GM19193 (cell line): Measurements from ENCODE around the gene ATP11C.

ENCODE experiments used
- POLR2A ChIP-seq: IDR thresholded peaks from 4 replicates; pipeline ENCODE4 v1.6.1; 2011; ENCODE audit not compliant: insufficient read depth, insufficient read length; ENCODE audit errors: extremely low read depth

ATP11C gene

GRCh38 chrX:139736151-139736550 lies 196.7 kb downstream of the ATP11C start:
- TF ChIP-seq POLR2A = no peak

DNA sequence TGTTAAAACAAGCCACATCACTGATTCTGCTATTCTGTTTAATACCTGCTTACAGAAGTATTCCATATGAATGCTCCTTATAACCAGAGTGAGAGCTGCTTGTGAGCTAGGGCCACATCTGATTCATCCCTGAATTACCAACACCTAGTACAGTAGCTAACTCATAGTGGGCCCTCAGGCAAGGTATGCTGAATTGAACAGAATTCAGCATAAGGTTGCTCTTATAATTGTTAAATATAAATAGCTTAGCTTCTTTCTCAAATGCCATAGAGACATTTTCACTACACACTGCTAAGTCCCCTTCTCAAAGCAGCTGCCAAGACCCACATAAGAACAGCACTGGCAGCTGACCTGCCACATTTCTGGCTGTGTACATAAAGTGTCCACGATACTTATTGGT lies 197.9 kb downstream of the ATP11C start:
- no peak for TF ChIP-seq POLR2A

- TF ChIP-seq POLR2A = no peak
Measured at GRCh38 chrX:139725720-139726119, 207.1 kb downstream of the ATP11C start.

GRCh38 chrX:139724626-139725025 lies 208.2 kb downstream of the ATP11C start:
- no peak for TF ChIP-seq POLR2A

DNA sequence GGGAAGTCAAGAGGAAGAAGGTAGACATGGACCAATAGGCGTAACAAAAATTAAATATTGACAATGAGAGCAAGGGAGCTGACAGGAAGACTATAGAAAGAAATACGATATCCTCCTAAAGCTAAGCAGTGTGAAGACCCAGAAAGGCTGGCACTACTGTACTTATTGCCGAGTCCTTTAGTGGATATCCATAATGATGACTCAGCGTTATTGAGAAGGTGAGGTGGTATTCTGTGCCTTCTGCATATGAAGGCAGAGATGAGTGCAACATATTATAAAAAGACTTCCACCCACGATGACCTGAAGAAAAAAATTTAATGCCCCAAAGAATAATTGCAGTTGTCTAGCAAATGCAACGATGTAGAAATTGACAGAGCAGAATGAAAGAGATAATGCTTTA lies 211.9 kb downstream of the ATP11C start:
- TF ChIP-seq POLR2A = no peak

- no peak for TF ChIP-seq POLR2A
Measured at GRCh38 chrX:139720136-139720535, 212.7 kb downstream of the ATP11C start.

DNA sequence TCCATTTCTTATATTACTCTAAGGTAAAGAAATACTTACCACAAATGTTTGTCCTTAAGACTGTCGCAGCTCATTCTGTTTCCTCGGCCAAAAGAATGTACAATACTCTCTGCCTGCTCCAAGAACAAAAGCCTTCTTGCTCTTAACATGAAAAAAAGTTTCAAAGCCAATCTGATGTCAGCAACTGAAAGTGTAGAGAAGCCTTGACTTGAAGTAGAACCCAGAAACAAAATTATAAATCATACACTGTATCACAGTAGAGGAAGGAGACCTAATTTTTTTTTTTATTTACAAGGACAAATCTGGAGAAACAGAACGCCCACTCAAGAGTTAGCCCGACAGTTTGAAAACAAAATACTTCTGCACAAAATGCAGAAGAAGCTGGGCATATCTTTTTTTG lies 224.8 kb downstream of the ATP11C start, which contains the start of gene MCF2:
TSS of gene MCF2 (minus strand) at position 101 of the 400 bp plus-strand sequence. CDS start 56,423 bp downstream, outside the sequence.
- TF ChIP-seq POLR2A = no peak

GRCh38 chrX:139702658-139703057 lies 230.2 kb downstream of the ATP11C start:
- TF ChIP-seq POLR2A = no peak

DNA sequence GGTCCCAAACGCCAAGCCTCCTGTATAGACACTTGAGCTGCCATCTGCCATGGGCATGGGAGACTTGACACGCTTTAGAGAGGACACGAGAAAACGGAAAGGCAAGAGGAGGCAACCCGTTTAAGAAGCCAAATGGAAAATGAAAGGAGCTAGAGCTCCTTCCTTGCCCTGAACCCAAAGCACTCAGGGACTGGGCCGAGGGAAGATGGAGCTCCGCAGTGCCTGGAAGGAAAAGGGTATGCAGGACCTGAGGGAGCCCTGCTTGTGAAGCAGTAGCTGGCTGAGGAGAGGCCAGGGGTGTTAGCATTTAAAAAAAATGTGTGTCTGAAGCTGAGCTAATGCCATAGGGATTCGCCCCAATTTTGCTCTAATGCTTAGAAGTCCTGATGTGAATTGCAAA lies 239.9 kb downstream of the ATP11C start:
- no peak for TF ChIP-seq POLR2A

DNA sequence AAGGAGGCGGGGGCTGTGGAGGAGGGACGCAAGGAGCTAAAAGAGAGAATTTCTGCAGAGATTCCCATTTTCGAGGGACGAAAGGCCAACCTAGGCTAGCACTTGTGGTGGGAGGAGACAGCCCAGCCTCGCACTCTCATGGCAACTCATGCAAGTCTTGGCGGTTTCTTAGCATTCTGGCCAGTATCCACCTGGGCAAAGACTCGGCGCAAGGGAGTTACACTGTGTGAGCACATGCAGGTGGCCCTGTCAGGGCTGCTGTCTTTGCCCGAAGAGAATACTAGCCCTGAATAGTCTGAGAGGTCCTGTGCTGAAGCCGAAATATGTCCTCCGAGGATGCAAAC lies 240.4 kb downstream of the ATP11C start:
- TF ChIP-seq POLR2A = no peak

DNA sequence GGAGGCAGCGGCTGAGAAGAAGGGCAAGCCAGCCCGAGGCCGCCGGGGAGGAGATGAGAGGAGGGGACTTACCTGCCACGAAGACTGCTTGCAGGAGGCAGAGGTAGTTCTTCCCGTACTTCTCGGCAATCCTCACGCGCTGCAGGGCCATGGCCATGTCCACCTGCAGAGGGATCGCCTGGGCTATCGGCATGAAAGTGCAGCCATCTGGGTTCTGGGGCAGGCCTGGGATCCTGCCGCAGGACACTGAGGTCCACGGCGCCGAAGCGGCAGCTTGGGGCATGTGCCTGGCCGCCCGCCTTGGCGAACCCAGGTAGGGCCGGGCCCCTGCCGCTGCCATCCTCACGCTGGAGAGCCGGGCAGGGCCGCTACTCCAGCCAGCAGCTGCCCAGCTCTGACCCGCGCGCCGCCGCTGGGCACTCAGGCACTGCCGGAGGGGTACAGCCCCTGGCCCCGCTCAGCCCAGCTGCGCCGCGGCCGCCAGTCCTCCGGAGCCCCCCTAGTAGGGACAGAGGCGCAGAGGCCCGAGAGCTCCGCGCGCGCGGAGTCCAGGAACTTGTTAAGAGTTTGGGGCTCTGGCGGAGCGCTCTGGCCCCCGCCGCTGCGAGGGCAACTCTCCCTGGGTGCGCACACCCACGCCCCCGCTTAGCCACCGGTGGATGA lies 240.9 kb downstream of the ATP11C start:
- no peak for TF ChIP-seq POLR2A

DNA sequence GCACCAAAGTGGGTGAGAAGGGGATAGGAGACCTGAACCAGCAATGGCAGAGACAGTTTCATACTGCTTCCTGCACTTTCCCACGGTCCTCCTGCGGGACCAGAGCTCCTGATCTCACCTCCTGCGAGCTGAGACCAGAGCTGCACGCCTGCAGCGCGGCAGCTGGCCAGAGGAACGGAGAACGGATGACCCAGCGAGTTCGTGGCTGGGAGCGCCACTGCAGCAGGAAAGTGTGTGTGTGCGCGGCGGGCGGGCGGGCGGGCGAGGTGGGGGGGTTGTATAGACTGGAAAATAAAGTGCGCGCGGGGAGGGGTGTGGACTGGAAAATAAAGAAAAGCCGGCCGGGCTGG lies 241.4 kb downstream of the ATP11C start:
- no peak for TF ChIP-seq POLR2A

DNA sequence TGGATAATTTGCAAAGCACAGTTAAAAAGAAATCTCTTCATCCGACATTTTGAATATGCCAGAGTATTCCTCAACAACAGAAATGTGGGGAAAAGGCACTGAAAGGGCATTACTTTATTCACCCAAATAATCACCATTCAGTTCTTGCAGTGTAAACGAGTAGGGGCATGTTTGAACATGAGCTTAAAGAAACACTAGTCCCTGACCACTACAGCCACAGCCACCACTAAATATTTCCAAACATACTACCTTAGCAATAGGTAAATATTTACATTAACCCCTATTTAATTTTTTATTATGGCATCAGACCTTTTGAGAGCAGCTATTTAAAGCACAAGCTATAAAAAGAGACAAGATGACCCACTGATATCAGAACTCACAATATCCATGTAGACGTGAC lies 252.5 kb downstream of the ATP11C start:
- TF ChIP-seq POLR2A = no peak
